H9 (cell line): ENCODE measurements around the gene TMEM183A. TPM values are rescaled to one million over a fixed set of nuclear protein-coding genes. Genes with fewer than 3 reads are reported as not detected.

Source experiments
- DNase-seq: peaks from one replicate; pipeline ENCODE4 v3.0.0-alpha.2; 2017
- H2AFZ ChIP-seq: one replicate; pipeline ENCODE4 v1.6.1; 2013; ENCODE audit warnings: mild to moderate bottlenecking, low read length, control low read depth, moderate library complexity
- H2AK5ac ChIP-seq: 2 replicates; pipeline ENCODE4 v1.6.1; 2013; ENCODE audit warnings: low read length, control low read depth, mixed read lengths; ENCODE audit not compliant: insufficient read length
- H2BK120ac ChIP-seq: one replicate; pipeline ENCODE4 v1.6.1; 2013; ENCODE audit warnings: low read depth, mild to moderate bottlenecking, low read length, control low read depth, inconsistent platforms; ENCODE audit not compliant: poor library complexity, severe bottlenecking
- H2BK12ac ChIP-seq: 2 replicates; pipeline ENCODE4 v1.6.1; 2013; ENCODE audit warnings: low read length, control low read depth, mixed read lengths, low read depth; ENCODE audit not compliant: insufficient read length
- H2BK15ac ChIP-seq: 2 replicates; pipeline ENCODE4 v1.6.1; 2013; ENCODE audit warnings: low read depth, low read length, control low read depth
- H2BK20ac ChIP-seq: one replicate; pipeline ENCODE4 v1.6.1; 2013; ENCODE audit warnings: low read depth, mild to moderate bottlenecking, low read length, control low read depth, inconsistent platforms; ENCODE audit not compliant: poor library complexity, severe bottlenecking
- H2BK5ac ChIP-seq: 2 replicates; pipeline ENCODE4 v1.6.1; 2013; ENCODE audit warnings: low read length, control low read depth, mixed read lengths; ENCODE audit not compliant: insufficient read length
- H3K14ac ChIP-seq: 2 replicates; pipeline ENCODE4 v1.6.1; 2013; ENCODE audit warnings: low read length, control low read depth; ENCODE audit not compliant: insufficient read depth
- H3K18ac ChIP-seq: 2 replicates; pipeline ENCODE4 v1.6.1; 2013; ENCODE audit warnings: low read depth, mild to moderate bottlenecking, mixed read lengths, low read length, control low read depth; ENCODE audit not compliant: insufficient read length
- H3K23ac ChIP-seq: 2 replicates; pipeline ENCODE4 v1.6.1; 2013; ENCODE audit warnings: low read length, control low read depth, mixed read lengths, low read depth; ENCODE audit not compliant: insufficient read length
- H3K23me2 ChIP-seq: 2 replicates; pipeline ENCODE4 v1.6.1; 2013; ENCODE audit warnings: low read depth, mild to moderate bottlenecking, mixed read lengths, low read length, control low read depth; ENCODE audit not compliant: insufficient read length, poor library complexity, severe bottlenecking
- H3K27ac ChIP-seq: 2 replicates; pipeline ENCODE4 v1.5.1; 2013; ENCODE audit warnings: low read length, control low read depth, mixed read lengths, low read depth; ENCODE audit not compliant: insufficient read length
- H3K27me3 ChIP-seq: 2 replicates; pipeline ENCODE4 v1.6.1; 2013; ENCODE audit warnings: low read length, control low read depth, inconsistent platforms; ENCODE audit not compliant: insufficient read depth
- H3K4ac ChIP-seq: 2 replicates; pipeline ENCODE4 v1.6.1; 2013; ENCODE audit warnings: low read depth, mild to moderate bottlenecking, control low read depth, inconsistent platforms, low read length, moderate library complexity
- H3K4me1 ChIP-seq: 2 replicates; pipeline ENCODE4 v1.6.1; 2013; ENCODE audit warnings: low read length, control low read depth, inconsistent platforms; ENCODE audit not compliant: insufficient read depth
- H3K4me2 ChIP-seq: 2 replicates; pipeline ENCODE4 v1.6.1; 2013; ENCODE audit warnings: low read length, control low read depth, mixed read lengths; ENCODE audit not compliant: insufficient read length, insufficient read depth
- H3K56ac ChIP-seq: 2 replicates; pipeline ENCODE4 v1.6.1; 2013; ENCODE audit warnings: low read depth, mild to moderate bottlenecking, mixed read lengths, low read length, control low read depth; ENCODE audit not compliant: insufficient read length
- H3K79me1 ChIP-seq: 2 replicates; pipeline ENCODE4 v1.6.1; 2013; ENCODE audit warnings: low read depth, mild to moderate bottlenecking, moderate library complexity, low read length, control low read depth, inconsistent platforms; ENCODE audit not compliant: insufficient read depth, poor library complexity, severe bottlenecking
- H3K79me2 ChIP-seq: 2 replicates; pipeline ENCODE4 v1.6.1; 2013; ENCODE audit warnings: low read length, control low read depth, inconsistent platforms; ENCODE audit not compliant: insufficient read depth
- H3K9ac ChIP-seq: 2 replicates; pipeline ENCODE4 v1.6.1; 2013; ENCODE audit warnings: low read length, control low read depth, mixed read lengths; ENCODE audit not compliant: insufficient read length; ENCODE audit errors: extremely low read depth
- H3K9me3 ChIP-seq: one replicate; pipeline ENCODE4 v1.6.1; 2013; ENCODE audit warnings: low read depth, low read length, inconsistent platforms; ENCODE audit not compliant: control insufficient read depth
- H3T11ph ChIP-seq: one replicate; pipeline ENCODE4 v1.6.1; 2013; ENCODE audit warnings: mild to moderate bottlenecking, low read length, control low read depth, inconsistent platforms
- H4K20me1 ChIP-seq: one replicate; pipeline ENCODE4 v1.6.1; 2013; ENCODE audit not compliant: control insufficient read depth, insufficient read length, insufficient read depth
- H4K5ac ChIP-seq: 2 replicates; pipeline ENCODE4 v1.6.1; 2013; ENCODE audit warnings: low read depth, mild to moderate bottlenecking, mixed read lengths, low read length, control low read depth; ENCODE audit not compliant: insufficient read length
- H4K8ac ChIP-seq: replicated peaks from 2 replicates; pipeline ENCODE4 v1.6.1; 2013; ENCODE audit warnings: low read length, control low read depth, mixed read lengths, low read depth; ENCODE audit not compliant: insufficient read length
- H4K91ac ChIP-seq: 2 replicates; pipeline ENCODE4 v1.6.1; 2013; ENCODE audit warnings: low read depth, mild to moderate bottlenecking, moderate library complexity, mixed read lengths, low read length, control low read depth; ENCODE audit not compliant: insufficient read length
- H3K27ac Mint-ChIP-seq, 3 experiments: 2 replicates in 2 of 3; 3 replicates in 1 of 3; pipeline ENCODE4 v1.8.0; 2020 to 2021; ENCODE audit warnings: mixed read lengths in 3 of 3, mild to moderate bottlenecking in 1 of 3, moderate library complexity in 1 of 3
- H3K27me3 Mint-ChIP-seq: 2 replicates; pipeline ENCODE4 v1.8.0; 2021; ENCODE audit warnings: low read depth, mild to moderate bottlenecking, moderate library complexity, mixed read lengths
- H3K36me3 Mint-ChIP-seq, 3 experiments: 2 replicates in 2 of 3; 3 replicates in 1 of 3; pipeline ENCODE4 v1.8.0; 2020 to 2021; ENCODE audit warnings: low read depth in 3 of 3, mixed read lengths in 3 of 3; ENCODE audit not compliant: insufficient read depth in 1 of 3
- H3K4me1 Mint-ChIP-seq, 2 experiments: 2 replicates each; pipeline ENCODE4 v1.8.0; 2020; ENCODE audit warnings: mixed read lengths in 2 of 2
- H3K4me3 Mint-ChIP-seq, 2 experiments: 2 replicates in 1 of 2; 3 replicates in 1 of 2; pipeline ENCODE4 v1.8.0; 2020 to 2021; ENCODE audit warnings: mild to moderate bottlenecking in 2 of 2, mixed read lengths in 2 of 2, moderate library complexity in 1 of 2
- H3K9me3 Mint-ChIP-seq, 2 experiments: 2 replicates in 1 of 2; 3 replicates in 1 of 2; pipeline ENCODE4 v1.8.0; 2020; ENCODE audit warnings: mild to moderate bottlenecking in 2 of 2, mixed read lengths in 2 of 2, moderate library complexity in 1 of 2
- WGBS: extraction: QIAGEN DNeasy Blood & Tissue Kit; methylation state at CpG from one replicate; pipeline ENCODE4 v1.1.7; 2013; ENCODE audit warnings: missing lambda C conversion rate, low lambda C conversion rate, mixed read lengths; ENCODE audit not compliant: insufficient read length; ENCODE audit errors: extremely low coverage; 5-methylcytosine and 5-hydroxymethylcytosine counted together
- total RNA-seq: library from RNA; stranded (reverse); gene quantifications from 2 replicates; pipeline ENCODE4 v1.2.1, GENCODE V29; 2021
- TF ChIP-seq, protein P1 (sequence below): fragments of 200-600 bp; sonication (generic); conservative IDR thresholded peaks from 3 replicates; pipeline ENCODE4 v1.8.0; 2021; ENCODE audit warnings: antibody characterized with exemption, mild to moderate bottlenecking

TMEM183A gene
- total RNA-seq, 1 experiment from 2014 or later = 93.4 TPM

DNA sequence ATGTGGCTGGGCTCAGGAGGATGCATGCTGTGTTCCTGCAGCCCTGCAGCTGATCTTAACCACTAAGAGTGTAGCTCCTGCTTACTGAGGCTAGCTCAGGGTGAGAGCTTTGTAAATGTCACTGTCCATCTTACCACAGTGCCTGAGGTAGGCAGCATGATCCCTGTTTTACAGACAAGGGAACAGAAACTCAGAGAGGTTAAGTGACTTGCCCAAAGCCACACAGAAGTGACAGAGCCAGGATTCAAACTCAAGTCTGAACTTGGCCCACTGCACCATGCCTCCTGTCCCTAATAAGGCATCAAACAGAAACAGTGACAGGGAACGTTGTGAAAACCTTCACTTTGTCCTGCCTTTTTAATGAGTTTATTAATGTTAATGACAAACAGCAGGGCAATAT, 47.0 kb downstream of the TMEM183A start:
- H3K9ac ChIP-seq = no peak overlapping the region
- TF ChIP-seq, protein P1, sequence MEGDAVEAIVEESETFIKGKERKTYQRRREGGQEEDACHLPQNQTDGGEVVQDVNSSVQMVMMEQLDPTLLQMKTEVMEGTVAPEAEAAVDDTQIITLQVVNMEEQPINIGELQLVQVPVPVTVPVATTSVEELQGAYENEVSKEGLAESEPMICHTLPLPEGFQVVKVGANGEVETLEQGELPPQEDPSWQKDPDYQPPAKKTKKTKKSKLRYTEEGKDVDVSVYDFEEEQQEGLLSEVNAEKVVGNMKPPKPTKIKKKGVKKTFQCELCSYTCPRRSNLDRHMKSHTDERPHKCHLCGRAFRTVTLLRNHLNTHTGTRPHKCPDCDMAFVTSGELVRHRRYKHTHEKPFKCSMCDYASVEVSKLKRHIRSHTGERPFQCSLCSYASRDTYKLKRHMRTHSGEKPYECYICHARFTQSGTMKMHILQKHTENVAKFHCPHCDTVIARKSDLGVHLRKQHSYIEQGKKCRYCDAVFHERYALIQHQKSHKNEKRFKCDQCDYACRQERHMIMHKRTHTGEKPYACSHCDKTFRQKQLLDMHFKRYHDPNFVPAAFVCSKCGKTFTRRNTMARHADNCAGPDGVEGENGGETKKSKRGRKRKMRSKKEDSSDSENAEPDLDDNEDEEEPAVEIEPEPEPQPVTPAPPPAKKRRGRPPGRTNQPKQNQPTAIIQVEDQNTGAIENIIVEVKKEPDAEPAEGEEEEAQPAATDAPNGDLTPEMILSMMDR = no peak
- H3K23me2 ChIP-seq = no peaks in the 10 kb centered on the region
- no peak overlapping the region for H2BK20ac ChIP-seq
- WGBS = no CpG with 5 or more reads among the region's 1 CpG
- H2BK15ac ChIP-seq = no peak overlapping the region
- H3K27me3 ChIP-seq = no peaks in the 10 kb centered on the region
- no peak overlapping the region for H2AK5ac ChIP-seq
- peaks cover 4% of the 10 kb centered on the region; the same call in 1 of the 2 replicates for H3K4me1 ChIP-seq
- H3K27ac Mint-ChIP-seq = no peak overlapping the region; a peak in 1 of 7 replicates
- no peak overlapping the region for H2AFZ ChIP-seq
- DNase-seq = peak; percentile 52
- no peaks in the 10 kb centered on the region for H3K79me2 ChIP-seq
- no peaks in the 10 kb centered on the region; the same call in 1 of the 2 replicates for H3K27me3 Mint-ChIP-seq
- peaks cover 0 to 24% (median 2%) of the 10 kb centered on the region in 3 experiments; a peak in 2 of 7 replicates for H3K36me3 Mint-ChIP-seq
- H4K20me1 ChIP-seq = no peaks in the 10 kb centered on the region
- no peak overlapping the region for H3K27ac ChIP-seq
- no peak overlapping the region for H2BK120ac ChIP-seq
- H3K79me1 ChIP-seq = no peaks in the 10 kb centered on the region
- H3K4me1 Mint-ChIP-seq = peaks cover 39 to 53% of the 10 kb centered on the region in 2 experiments
- no peak overlapping the region for H3K23ac ChIP-seq
- no peak overlapping the region for H4K5ac ChIP-seq
- no peak overlapping the region for H3T11ph ChIP-seq
- H3K4ac ChIP-seq = no peak overlapping the region
- H3K4me3 Mint-ChIP-seq = no peak overlapping the region; a peak in 1 of 5 replicates
- H2BK5ac ChIP-seq = no peak overlapping the region
- H3K56ac ChIP-seq = no peak overlapping the region
- H3K18ac ChIP-seq = no peak overlapping the region
- no peak overlapping the region for H4K91ac ChIP-seq
- no peak overlapping the region for H4K8ac ChIP-seq
- no peaks in the 10 kb centered on the region for H3K9me3 ChIP-seq
- H3K4me2 ChIP-seq = no peak overlapping the region
- H3K9me3 Mint-ChIP-seq = no peaks in the 10 kb centered on the region
- no peak overlapping the region for H3K14ac ChIP-seq
- no peak overlapping the region for H2BK12ac ChIP-seq
